Mesenchymal stem cell (in vitro differentiated cells and primary cell): ENCODE measurements around the gene SLC25A29.

Experiments
- DNase-seq: peaks from one replicate; pipeline ENCODE4 v3.0.0-alpha.2; 2013
- H2AFZ ChIP-seq: one replicate; pipeline ENCODE4 v1.6.1; 2013; ENCODE audit warnings: low read depth, mild to moderate bottlenecking, control low read depth, inconsistent platforms, low read length, moderate library complexity
- H2AK5ac ChIP-seq: 2 replicates; pipeline ENCODE4 v1.6.1; 2013; ENCODE audit warnings: low read length, moderate library complexity, mild to moderate bottlenecking, inconsistent platforms; ENCODE audit not compliant: severe bottlenecking
- H2BK120ac ChIP-seq: one replicate; pipeline ENCODE4 v1.6.1; 2013; ENCODE audit warnings: low read depth, mild to moderate bottlenecking, inconsistent platforms, low read length, moderate library complexity
- H2BK12ac ChIP-seq, 2 experiments: one replicate each; pipeline ENCODE4 v1.6.1; 2013; ENCODE audit warnings: inconsistent platforms in 2 of 2, low read length in 2 of 2, mild to moderate bottlenecking in 2 of 2, moderate library complexity in 2 of 2, control low read depth in 1 of 2
- H2BK15ac ChIP-seq: one replicate; pipeline ENCODE4 v1.6.1; 2013; ENCODE audit warnings: mild to moderate bottlenecking, low read depth, inconsistent platforms; ENCODE audit not compliant: poor library complexity, severe bottlenecking
- H2BK5ac ChIP-seq: 2 replicates; pipeline ENCODE4 v1.6.1; 2013; ENCODE audit warnings: low read depth, mild to moderate bottlenecking, low read length, control low read depth, inconsistent platforms; ENCODE audit not compliant: poor library complexity, severe bottlenecking
- H3K14ac ChIP-seq, 2 experiments: one replicate each; pipeline ENCODE4 v1.6.1; 2013; ENCODE audit warnings: inconsistent platforms in 2 of 2, low read length in 2 of 2, control low read depth in 1 of 2, mild to moderate bottlenecking in 1 of 2, moderate library complexity in 1 of 2
- H3K18ac ChIP-seq, 2 experiments: one replicate each; pipeline ENCODE4 v1.6.1; 2013; ENCODE audit warnings: inconsistent platforms in 2 of 2, low read length in 2 of 2, control low read depth in 1 of 2, low read depth in 1 of 2, mild to moderate bottlenecking in 1 of 2
- H3K23ac ChIP-seq, 2 experiments: one replicate each; pipeline ENCODE4 v1.6.1; 2013; ENCODE audit warnings: inconsistent platforms in 2 of 2, low read length in 2 of 2, mild to moderate bottlenecking in 2 of 2, moderate library complexity in 2 of 2, control low read depth in 1 of 2
- H3K27ac ChIP-seq: 2 replicates; pipeline ENCODE4 v1.5.1; 2013; ENCODE audit warnings: mild to moderate bottlenecking, moderate library complexity, low read length, control low read depth, inconsistent platforms; ENCODE audit not compliant: poor library complexity, severe bottlenecking
- H3K27me3 ChIP-seq, 2 experiments: 2 replicates each; pipeline versions ENCODE4 v1.6.1 to v1.7.0; 2013; ENCODE audit warnings: low read length in 2 of 2, mild to moderate bottlenecking in 2 of 2, moderate library complexity in 2 of 2, control low read depth in 1 of 2, inconsistent platforms in 1 of 2; ENCODE audit not compliant: control insufficient read depth in 1 of 2, insufficient read depth in 1 of 2
- H3K36me3 ChIP-seq, 2 experiments: 2 replicates each; pipeline versions ENCODE4 v1.6.1 to v1.7.0; 2013; ENCODE audit warnings: low read length in 2 of 2, control low read depth in 1 of 2, inconsistent platforms in 1 of 2, low read depth in 1 of 2, mild to moderate bottlenecking in 1 of 2; ENCODE audit not compliant: insufficient read depth in 2 of 2, control insufficient read depth in 1 of 2
- H3K4ac ChIP-seq, 2 experiments: one replicate each; pipeline ENCODE4 v1.6.1; 2013; ENCODE audit warnings: inconsistent platforms in 2 of 2, low read length in 2 of 2, mild to moderate bottlenecking in 2 of 2, moderate library complexity in 2 of 2, control low read depth in 1 of 2, low read depth in 1 of 2
- H3K4me1 ChIP-seq: 2 replicates; pipeline ENCODE4 v1.6.1; 2013; ENCODE audit warnings: low read depth, low read length, control low read depth; ENCODE audit not compliant: control insufficient read depth, insufficient read depth
- H3K4me2 ChIP-seq: 2 replicates; pipeline ENCODE4 v1.6.1; 2013; ENCODE audit warnings: low read length, mild to moderate bottlenecking, inconsistent platforms; ENCODE audit not compliant: poor library complexity, severe bottlenecking
- H3K4me3 ChIP-seq, 2 experiments: 2 replicates each; pipeline versions ENCODE4 v1.5.1 to v1.7.0; 2013; ENCODE audit warnings: low read length in 2 of 2, mild to moderate bottlenecking in 2 of 2, control low read depth in 1 of 2, low read depth in 1 of 2; ENCODE audit not compliant: insufficient read depth in 1 of 2
- H3K79me1 ChIP-seq: replicated peaks from 2 replicates; pipeline ENCODE4 v1.6.1; 2013; ENCODE audit warnings: mild to moderate bottlenecking, control low read depth, low read length, inconsistent platforms; ENCODE audit not compliant: poor library complexity, severe bottlenecking
- H3K9ac ChIP-seq: 2 replicates; pipeline ENCODE4 v1.7.0; 2013; ENCODE audit warnings: mild to moderate bottlenecking, low read length, moderate library complexity
- H3K9me3 ChIP-seq: 2 replicates; pipeline ENCODE4 v1.7.0; 2013; ENCODE audit warnings: mild to moderate bottlenecking, low read length; ENCODE audit not compliant: control insufficient read depth
- H4K8ac ChIP-seq: one replicate; pipeline ENCODE4 v1.6.1; 2013; ENCODE audit warnings: inconsistent platforms, mild to moderate bottlenecking, low read length, moderate library complexity
- H4K91ac ChIP-seq: one replicate; pipeline ENCODE4 v1.6.1; 2013; ENCODE audit warnings: mild to moderate bottlenecking, low read length, inconsistent platforms
- WGBS: methylation state at CpG from one replicate; pipeline ENCODE4 v1.1.7; 2013; ENCODE audit warnings: mixed read lengths; 5-methylcytosine and 5-hydroxymethylcytosine counted together

Gene SLC25A29

GRCh38 chr14:100295376-100296105, 10.7 kb downstream of the SLC25A29 start:
- no peaks in the 10 kb centered on the region for H3K27me3 ChIP-seq
- no peak overlapping the region for H3K9ac ChIP-seq
- no peak overlapping the region for H3K4me2 ChIP-seq
- H3K79me1 ChIP-seq, result peaks cover 62% of the 10 kb centered on the region
- H3K4me3 ChIP-seq, result no peak overlapping the region
- H2BK5ac ChIP-seq, result no peak overlapping the region
- no peak overlapping the region for H2BK12ac ChIP-seq
- no peak overlapping the region for H3K4ac ChIP-seq
- H2BK15ac ChIP-seq, result no peak overlapping the region
- H2AK5ac ChIP-seq, result no peak overlapping the region
- no peak overlapping the region for H3K18ac ChIP-seq
- no peak overlapping the region for H3K14ac ChIP-seq
- H2BK120ac ChIP-seq, result no peak overlapping the region
- no peak overlapping the region for H2AFZ ChIP-seq
- no peak overlapping the region for H4K8ac ChIP-seq
- H3K23ac ChIP-seq, result no peak overlapping the region
- 97% methylated on average over 16 of the region's 16 CpGs for WGBS
- no peak overlapping the region for H4K91ac ChIP-seq
- peaks cover 23% of the 10 kb centered on the region for H3K4me1 ChIP-seq
- no peak overlapping the region for H3K27ac ChIP-seq
- peaks cover 27 to 73% of the 10 kb centered on the region in 2 experiments for H3K36me3 ChIP-seq
- no peaks in the 10 kb centered on the region for H3K9me3 ChIP-seq
- no peak for DNase-seq

- 97% methylated on average over 2 of the region's 2 CpGs for WGBS
- Histone ChIP-seq H2BK12ac (no peak overlapping the region), H3K4me3 (no peak overlapping the region)
These were observed 11.3 kb downstream of the SLC25A29 start for GRCh38 chr14:100294963-100295330.

GRCh38 chr14:100294213-100294962, 11.9 kb downstream of the SLC25A29 start:
- no peak overlapping the region for H2BK5ac ChIP-seq
- no peak for DNase-seq
- H3K14ac ChIP-seq, result no peak overlapping the region
- no peak overlapping the region for H4K8ac ChIP-seq
- no peak overlapping the region for H2BK120ac ChIP-seq
- no peaks in the 10 kb centered on the region for H3K9me3 ChIP-seq
- H3K79me1 ChIP-seq, result peaks cover 58% of the 10 kb centered on the region
- H2AK5ac ChIP-seq, result no peak overlapping the region
- H2BK12ac ChIP-seq, result no peak overlapping the region
- no peak overlapping the region for H3K27ac ChIP-seq
- no peaks in the 10 kb centered on the region for H3K27me3 ChIP-seq
- H3K4me1 ChIP-seq, result peaks cover 34% of the 10 kb centered on the region
- H3K18ac ChIP-seq, result no peak overlapping the region
- no peak overlapping the region for H3K4me2 ChIP-seq
- no peak overlapping the region for H3K23ac ChIP-seq
- peak overlapping the region; percentile 30 for H3K9ac ChIP-seq
- H2AFZ ChIP-seq, result no peak overlapping the region
- no peak overlapping the region for H2BK15ac ChIP-seq
- H3K4ac ChIP-seq, result no peak overlapping the region
- 89% methylated on average over 11 of the region's 12 CpGs for WGBS
- H3K36me3 ChIP-seq, result peaks cover 27 to 78% of the 10 kb centered on the region in 2 experiments
- H3K4me3 ChIP-seq, result peak overlapping the region in 1 of 2 experiments; percentile 9
- no peak overlapping the region for H4K91ac ChIP-seq

More at GRCh38 chr14:100294963-100295330, 11.3 kb downstream of the SLC25A29 start:
- Histone ChIP-seq H2BK120ac (no peak overlapping the region), H2BK15ac (peak overlapping the region; percentile 32), H2AFZ (no peak overlapping the region), H3K79me1 (peaks cover 62% of the 10 kb centered on the region), H3K27me3 (no peaks in the 10 kb centered on the region), H3K18ac (no peak overlapping the region), H3K36me3 (peaks cover 27 to 78% of the 10 kb centered on the region in 2 experiments), H3K23ac (no peak overlapping the region), H3K9ac (peak overlapping the region; percentile 30), H3K4ac (no peak overlapping the region), H4K91ac (no peak overlapping the region), H4K8ac (no peak overlapping the region), H3K14ac (no peak overlapping the region), H3K9me3 (no peaks in the 10 kb centered on the region), H2BK5ac (no peak overlapping the region), H3K27ac (no peak overlapping the region), H2AK5ac (no peak overlapping the region), H3K4me2 (no peak overlapping the region), H3K4me1 (peaks cover 29% of the 10 kb centered on the region)
- DNase-seq, result no peak

GRCh38 chr14:100293497-100294212, 12.6 kb downstream of the SLC25A29 start:
- no peak overlapping the region for H2AK5ac ChIP-seq
- H3K14ac ChIP-seq, result no peak overlapping the region
- H3K4ac ChIP-seq, result no peak overlapping the region
- H2BK15ac ChIP-seq, result no peak overlapping the region
- H3K36me3 ChIP-seq, result peaks cover 25 to 76% of the 10 kb centered on the region in 2 experiments
- H2AFZ ChIP-seq, result no peak overlapping the region
- no peak overlapping the region for H2BK120ac ChIP-seq
- H3K79me1 ChIP-seq, result peaks cover 55% of the 10 kb centered on the region
- H2BK5ac ChIP-seq, result no peak overlapping the region
- H3K4me2 ChIP-seq, result no peak overlapping the region
- no peak overlapping the region for H2BK12ac ChIP-seq
- H3K9ac ChIP-seq, result peak overlapping the region; percentile 30
- no peak overlapping the region for H3K18ac ChIP-seq
- no peak overlapping the region for H4K91ac ChIP-seq
- no peak overlapping the region for H3K4me3 ChIP-seq
- H3K27ac ChIP-seq, result no peak overlapping the region
- no peaks in the 10 kb centered on the region for H3K27me3 ChIP-seq
- H4K8ac ChIP-seq, result no peak overlapping the region
- H3K9me3 ChIP-seq, result no peaks in the 10 kb centered on the region
- no peak overlapping the region for H3K23ac ChIP-seq
- DNase-seq, result no peak
- WGBS, result 92% methylated on average over 13 of the region's 14 CpGs
- H3K4me1 ChIP-seq, result peaks cover 36% of the 10 kb centered on the region
